Loucy (cell line): ENCODE results near the gene METTL13.

Experiments
- H2AFZ ChIP-seq: fragments of 200-600 bp; sonication (generic); 2 replicates; pipeline ENCODE4 v1.6.0; 2016; ENCODE audit warnings: antibody characterized with exemption, mild to moderate bottlenecking, low read length, moderate library complexity
- H3F3A ChIP-seq: fragments of 200-600 bp; 2 replicates; pipeline ENCODE4 v1.6.0; 2016; ENCODE audit warnings: antibody characterized with exemption, low read depth, mild to moderate bottlenecking
- H3K27me3 ChIP-seq: fragments of 200-600 bp; sonication (generic); 2 replicates; pipeline ENCODE4 v1.6.1; 2014; ENCODE audit warnings: low read length, mild to moderate bottlenecking; ENCODE audit not compliant: insufficient read depth, poor library complexity, severe bottlenecking
- H3K36me3 ChIP-seq: fragments of 200-600 bp; sonication (generic); 2 replicates; pipeline ENCODE4 v1.6.1; 2016; ENCODE audit warnings: low read length; ENCODE audit not compliant: insufficient read depth
- H3K4me1 ChIP-seq: fragments of 200-600 bp; sonication (generic); 2 replicates; pipeline ENCODE4 v1.5.1; 2014; ENCODE audit warnings: low read length, mild to moderate bottlenecking; ENCODE audit not compliant: insufficient read depth, poor library complexity, severe bottlenecking
- H3K4me2 ChIP-seq: fragments of 200-600 bp; sonication (generic); 2 replicates; pipeline ENCODE4 v1.6.0; 2014; ENCODE audit warnings: antibody characterized with exemption, low read length, low read depth, mild to moderate bottlenecking; ENCODE audit not compliant: poor library complexity, severe bottlenecking
- H3K4me3 ChIP-seq: fragments of 200-600 bp; sonication (generic); 2 replicates; pipeline ENCODE4 v1.5.1; 2014; ENCODE audit warnings: low read length, mild to moderate bottlenecking, mixed read lengths; ENCODE audit not compliant: poor library complexity, severe bottlenecking
- H3K79me2 ChIP-seq: fragments of 200-600 bp; sonication (generic); 2 replicates; pipeline ENCODE4 v1.6.1; 2014; ENCODE audit warnings: low read length; ENCODE audit not compliant: insufficient read depth
- H3K9ac ChIP-seq: fragments of 200-600 bp; sonication (generic); 2 replicates; pipeline ENCODE4 v1.6.0; 2014; ENCODE audit warnings: mild to moderate bottlenecking, low read depth, low read length, moderate library complexity; ENCODE audit not compliant: poor library complexity, severe bottlenecking
- H3K9me2 ChIP-seq: fragments of 200-600 bp; sonication (generic); replicated peaks from 2 replicates; pipeline ENCODE4 v1.6.1; 2016; ENCODE audit warnings: low read depth, low read length, mixed read lengths
- H3K9me3 ChIP-seq: fragments of 200-600 bp; sonication (generic); 2 replicates; pipeline ENCODE4 v1.6.1; 2014; ENCODE audit warnings: mild to moderate bottlenecking, antibody characterized with exemption, low read length, low read depth; ENCODE audit not compliant: insufficient read depth
- H4K20me1 ChIP-seq: fragments of 200-600 bp; sonication (generic); 2 replicates; pipeline ENCODE4 v1.6.0; 2014; ENCODE audit warnings: antibody characterized with exemption, low read length, mild to moderate bottlenecking; ENCODE audit not compliant: insufficient read depth, poor library complexity, severe bottlenecking
- CTCF ChIP-seq: fragments of 200-600 bp; sonication (generic); conservative IDR thresholded peaks from 2 replicates; pipeline ENCODE4 v1.5.1; 2014; ENCODE audit warnings: mild to moderate bottlenecking, antibody characterized with exemption, low read length
- EZH2phosphoT487 ChIP-seq: fragments of 200-600 bp; IDR thresholded peaks from 2 replicates; pipeline ENCODE4 v1.6.1; 2018; ENCODE audit warnings: antibody characterized with exemption, mild to moderate bottlenecking, moderate library complexity, borderline replicate concordance

Gene METTL13

GRCh38 chr1:171800851-171801250 lies 19.4 kb downstream of the METTL13 start:
- no peaks in the 10 kb centered on the region for H3K9me3 ChIP-seq
- no peaks in the 10 kb centered on the region for H3K79me2 ChIP-seq
- H3K9ac ChIP-seq = no peak overlapping the region
- H3F3A ChIP-seq = no peaks in the 10 kb centered on the region
- TF ChIP-seq EZH2phosphoT487 = no peak
- TF ChIP-seq CTCF = no peak
- no peak overlapping the region for H3K4me3 ChIP-seq
- no peak overlapping the region for H3K4me2 ChIP-seq
- no peaks in the 10 kb centered on the region for H3K9me2 ChIP-seq
- no peaks in the 10 kb centered on the region for H4K20me1 ChIP-seq
- no peaks in the 10 kb centered on the region for H3K27me3 ChIP-seq
- no peak overlapping the region for H2AFZ ChIP-seq
- H3K4me1 ChIP-seq = peaks cover 3% of the 10 kb centered on the region
- peaks cover 25% of the 10 kb centered on the region; the same call in 1 of the 2 replicates for H3K36me3 ChIP-seq

GRCh38 chr1:171801487-171801891 lies 20.0 kb downstream of the METTL13 start:
- no peaks in the 10 kb centered on the region for H3K27me3 ChIP-seq
- H3K4me2 ChIP-seq = no peak overlapping the region
- peak; percentile 90 for TF ChIP-seq CTCF
- TF ChIP-seq EZH2phosphoT487 = no peak
- no peaks in the 10 kb centered on the region for H3F3A ChIP-seq
- H4K20me1 ChIP-seq = no peaks in the 10 kb centered on the region
- H3K36me3 ChIP-seq = peaks cover 19% of the 10 kb centered on the region; the same call in 1 of the 2 replicates
- H3K9me3 ChIP-seq = no peaks in the 10 kb centered on the region
- no peak overlapping the region for H2AFZ ChIP-seq
- H3K9ac ChIP-seq = no peak overlapping the region
- H3K4me3 ChIP-seq = no peak overlapping the region
- no peaks in the 10 kb centered on the region for H3K79me2 ChIP-seq
- no peaks in the 10 kb centered on the region for H3K9me2 ChIP-seq
- H3K4me1 ChIP-seq = peaks cover 3% of the 10 kb centered on the region

GRCh38 chr1:171802207-171802606 lies 20.7 kb downstream of the METTL13 start:
- Histone ChIP-seq H3F3A (no peaks in the 10 kb centered on the region), H4K20me1 (no peaks in the 10 kb centered on the region), H3K4me1 (peaks cover 3% of the 10 kb centered on the region)

More at GRCh38 chr1:171802207-171802606, 20.7 kb downstream of the METTL13 start:
- no peak overlapping the region for H2AFZ ChIP-seq
- no peaks in the 10 kb centered on the region for H3K9me2 ChIP-seq
- no peak overlapping the region for H3K4me3 ChIP-seq
- no peak overlapping the region for H3K9ac ChIP-seq
- H3K36me3 ChIP-seq = peaks cover 12% of the 10 kb centered on the region; the same call in 1 of the 2 replicates
- no peaks in the 10 kb centered on the region for H3K9me3 ChIP-seq
- no peaks in the 10 kb centered on the region for H3K79me2 ChIP-seq
- H3K4me2 ChIP-seq = no peak overlapping the region
- TF ChIP-seq CTCF = no peak
- H3K27me3 ChIP-seq = no peaks in the 10 kb centered on the region
